ENCODE results near the gene LRIT3. TPM values are rescaled to one million over a fixed set of nuclear protein-coding genes. Genes with fewer than 3 reads are reported as not detected.

LRIT3 gene
- total and polyA plus RNA-seq, 2 of the 13 experiments (the other 11 are each of a cell fraction or from before 2014, with no cell fraction given): 0.03 TPM; not detected in 1

DNA sequence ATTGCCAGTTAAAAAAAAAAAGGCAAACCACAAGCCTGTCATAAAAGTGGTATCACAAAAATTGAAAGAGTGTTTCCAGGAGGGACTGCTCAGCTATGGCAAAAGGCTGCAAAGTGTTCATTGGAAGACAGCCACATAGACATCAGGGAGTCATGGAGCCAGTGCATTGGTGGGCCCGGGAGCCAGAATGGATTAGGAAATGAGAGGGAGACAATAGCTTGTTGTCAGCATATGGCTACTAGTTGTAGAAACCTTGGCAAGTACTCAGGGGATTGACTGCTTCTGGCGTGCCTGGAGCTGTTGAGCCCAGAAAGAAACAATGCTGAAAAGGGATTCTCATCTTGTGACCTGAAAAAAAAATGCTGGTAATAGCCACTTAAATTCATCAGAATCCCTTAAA is 27.3 kb upstream of the LRIT3 start:
- WGBS (ENCODE audit: low lambda C conversion rate): 89% methylated on average over 2 of the region's 2 CpGs
- H3K9ac ChIP-seq (ENCODE audit: insufficient read depth, low read depth, low read length): no peak overlapping the region
- no peak overlapping the region for H2AFZ ChIP-seq (ENCODE audit: low read length)
- no peaks in the 10 kb centered on the region for H3K9me3 ChIP-seq (ENCODE audit: low read length)
- FAIRE-seq: no peak
- no peaks in the 10 kb centered on the region for H4K20me1 ChIP-seq (ENCODE audit: insufficient read depth, low read length)
- H3K4me2 ChIP-seq (ENCODE audit: low read depth, low read length): no peak overlapping the region
- no TSS peak for BruUV-seq (replicated peaks)
- DNase-seq (ENCODE audit: low spot score): no peak
- peaks cover 9 to 57% of the 10 kb centered on the region in 2 experiments; a peak in 4 of 5 replicates for H3K36me3 ChIP-seq (replicated peaks in 1 of 2; ENCODE audit: control insufficient read depth in 1 of 2, insufficient read depth in 2 of 2, low read length in 2 of 2)
- in situ Hi-C loops (cut with HindIII; ENCODE audit: extremely low pct_ligation_motif_present, low pct_unique_long_range_greater_than_20kb): loop anchor here (25.0 kb wide), 1 partner anchor 258 kb away; the partner anchor contains the start of gene MCUB
- peaks cover 46% of the 10 kb centered on the region for H3K4me1 ChIP-seq (ENCODE audit: insufficient read depth, low read length)
- ChIA-PET CTCF (ENCODE audit: low intra/inter-chr PET ratio, low total read pairs) (no interaction called here), POLR2A (no interaction called here)
- no peak overlapping the region for H3K27ac ChIP-seq (ENCODE audit: extremely low read length, insufficient read depth, low read length)
- H3K27me3 ChIP-seq (ENCODE audit: control insufficient read depth in 1 of 2, insufficient read depth in 2 of 2, low read length in 2 of 2): no peaks in the 10 kb centered on the region; a peak in 1 of 5 replicates
- peaks cover 31% of the 10 kb centered on the region for H3K79me2 ChIP-seq (ENCODE audit: insufficient read depth, low read length)
- no peak overlapping the region for H3K4me3 ChIP-seq (replicated peaks in 1 of 3; ENCODE audit: insufficient read depth in 1 of 3, low read depth in 2 of 3, low read length in 3 of 3)
- ATAC-seq: no peak
- TF ChIP-seq SP2 (CRISPR knock-in tag; IDR thresholded peaks at IDR 0.05) (no peak), ASH2L (IDR thresholded peaks at IDR 0.05; ENCODE audit: insufficient read length, low read depth, low read length) (no peak), ZNF589 (CRISPR knock-in tag; conservative IDR thresholded peaks at IDR 0.05) (no peak), RBFOX2 (IDR thresholded peaks at IDR 0.05; ENCODE audit: low read depth, low read length) (peak; percentile 51)
- TF ChIP-seq, protein P1, sequence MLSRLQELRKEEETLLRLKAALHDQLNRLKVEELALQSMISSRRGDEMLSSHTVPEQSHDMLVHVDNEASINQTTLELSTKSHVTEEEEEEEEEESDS (CRISPR knock-in tag; IDR thresholded peaks at IDR 0.05; ENCODE audit: borderline replicate concordance): no peak
- TF ChIP-seq, protein P2, sequence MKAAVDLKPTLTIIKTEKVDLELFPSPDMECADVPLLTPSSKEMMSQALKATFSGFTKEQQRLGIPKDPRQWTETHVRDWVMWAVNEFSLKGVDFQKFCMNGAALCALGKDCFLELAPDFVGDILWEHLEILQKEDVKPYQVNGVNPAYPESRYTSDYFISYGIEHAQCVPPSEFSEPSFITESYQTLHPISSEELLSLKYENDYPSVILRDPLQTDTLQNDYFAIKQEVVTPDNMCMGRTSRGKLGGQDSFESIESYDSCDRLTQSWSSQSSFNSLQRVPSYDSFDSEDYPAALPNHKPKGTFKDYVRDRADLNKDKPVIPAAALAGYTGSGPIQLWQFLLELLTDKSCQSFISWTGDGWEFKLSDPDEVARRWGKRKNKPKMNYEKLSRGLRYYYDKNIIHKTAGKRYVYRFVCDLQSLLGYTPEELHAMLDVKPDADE (CRISPR knock-in tag; IDR thresholded peaks at IDR 0.05): no peak
- TF ChIP-seq, protein P3, sequence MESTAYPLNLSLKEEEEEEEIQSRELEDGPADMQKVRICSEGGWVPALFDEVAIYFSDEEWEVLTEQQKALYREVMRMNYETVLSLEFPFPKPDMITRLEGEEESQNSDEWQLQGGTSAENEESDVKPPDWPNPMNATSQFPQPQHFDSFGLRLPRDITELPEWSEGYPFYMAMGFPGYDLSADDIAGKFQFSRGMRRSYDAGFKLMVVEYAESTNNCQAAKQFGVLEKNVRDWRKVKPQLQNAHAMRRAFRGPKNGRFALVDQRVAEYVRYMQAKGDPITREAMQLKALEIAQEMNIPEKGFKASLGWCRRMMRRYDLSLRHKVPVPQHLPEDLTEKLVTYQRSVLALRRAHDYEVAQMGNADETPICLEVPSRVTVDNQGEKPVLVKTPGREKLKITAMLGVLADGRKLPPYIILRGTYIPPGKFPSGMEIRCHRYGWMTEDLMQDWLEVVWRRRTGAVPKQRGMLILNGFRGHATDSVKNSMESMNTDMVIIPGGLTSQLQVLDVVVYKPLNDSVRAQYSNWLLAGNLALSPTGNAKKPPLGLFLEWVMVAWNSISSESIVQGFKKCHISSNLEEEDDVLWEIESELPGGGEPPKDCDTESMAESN (CRISPR knock-in tag; conservative IDR thresholded peaks at IDR 0.05): no peak
- TF ChIP-seq, protein P4, sequence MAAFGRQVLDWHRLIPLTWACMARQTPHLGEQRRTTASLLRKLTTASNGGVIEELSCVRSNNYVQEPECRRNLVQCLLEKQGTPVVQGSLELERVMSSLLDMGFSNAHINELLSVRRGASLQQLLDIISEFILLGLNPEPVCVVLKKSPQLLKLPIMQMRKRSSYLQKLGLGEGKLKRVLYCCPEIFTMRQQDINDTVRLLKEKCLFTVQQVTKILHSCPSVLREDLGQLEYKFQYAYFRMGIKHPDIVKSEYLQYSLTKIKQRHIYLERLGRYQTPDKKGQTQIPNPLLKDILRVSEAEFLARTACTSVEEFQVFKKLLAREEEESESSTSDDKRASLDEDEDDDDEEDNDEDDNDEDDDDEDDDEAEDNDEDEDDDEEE (CRISPR knock-in tag; IDR thresholded peaks at IDR 0.05): no peak
- intact Hi-C loops (cut with micrococcal nuclease; ENCODE audit: unreplicated experiment): no loop called here

Data from HepG2 (cell line).